Dermis lymphatic vessel endothelial cell (primary cell): Measurements from ENCODE around the gene KIF7. TPM values are rescaled to one million over a fixed set of nuclear protein-coding genes. Genes with fewer than 3 reads are reported as not detected.

Experiments used
- total RNA-seq: library from RNA; depleted of rRNA; stranded (reverse); fragments of >200 nt; gene quantifications from 2 replicates; pipeline ENCODE4 v1.2.1, GENCODE V29; 2014

KIF7 gene, protein sequence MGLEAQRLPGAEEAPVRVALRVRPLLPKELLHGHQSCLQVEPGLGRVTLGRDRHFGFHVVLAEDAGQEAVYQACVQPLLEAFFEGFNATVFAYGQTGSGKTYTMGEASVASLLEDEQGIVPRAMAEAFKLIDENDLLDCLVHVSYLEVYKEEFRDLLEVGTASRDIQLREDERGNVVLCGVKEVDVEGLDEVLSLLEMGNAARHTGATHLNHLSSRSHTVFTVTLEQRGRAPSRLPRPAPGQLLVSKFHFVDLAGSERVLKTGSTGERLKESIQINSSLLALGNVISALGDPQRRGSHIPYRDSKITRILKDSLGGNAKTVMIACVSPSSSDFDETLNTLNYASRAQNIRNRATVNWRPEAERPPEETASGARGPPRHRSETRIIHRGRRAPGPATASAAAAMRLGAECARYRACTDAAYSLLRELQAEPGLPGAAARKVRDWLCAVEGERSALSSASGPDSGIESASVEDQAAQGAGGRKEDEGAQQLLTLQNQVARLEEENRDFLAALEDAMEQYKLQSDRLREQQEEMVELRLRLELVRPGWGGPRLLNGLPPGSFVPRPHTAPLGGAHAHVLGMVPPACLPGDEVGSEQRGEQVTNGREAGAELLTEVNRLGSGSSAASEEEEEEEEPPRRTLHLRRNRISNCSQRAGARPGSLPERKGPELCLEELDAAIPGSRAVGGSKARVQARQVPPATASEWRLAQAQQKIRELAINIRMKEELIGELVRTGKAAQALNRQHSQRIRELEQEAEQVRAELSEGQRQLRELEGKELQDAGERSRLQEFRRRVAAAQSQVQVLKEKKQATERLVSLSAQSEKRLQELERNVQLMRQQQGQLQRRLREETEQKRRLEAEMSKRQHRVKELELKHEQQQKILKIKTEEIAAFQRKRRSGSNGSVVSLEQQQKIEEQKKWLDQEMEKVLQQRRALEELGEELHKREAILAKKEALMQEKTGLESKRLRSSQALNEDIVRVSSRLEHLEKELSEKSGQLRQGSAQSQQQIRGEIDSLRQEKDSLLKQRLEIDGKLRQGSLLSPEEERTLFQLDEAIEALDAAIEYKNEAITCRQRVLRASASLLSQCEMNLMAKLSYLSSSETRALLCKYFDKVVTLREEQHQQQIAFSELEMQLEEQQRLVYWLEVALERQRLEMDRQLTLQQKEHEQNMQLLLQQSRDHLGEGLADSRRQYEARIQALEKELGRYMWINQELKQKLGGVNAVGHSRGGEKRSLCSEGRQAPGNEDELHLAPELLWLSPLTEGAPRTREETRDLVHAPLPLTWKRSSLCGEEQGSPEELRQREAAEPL (N-terminal part only)
- total RNA-seq = 0.65 and 1.2 TPM in 2 replicates

DNA sequence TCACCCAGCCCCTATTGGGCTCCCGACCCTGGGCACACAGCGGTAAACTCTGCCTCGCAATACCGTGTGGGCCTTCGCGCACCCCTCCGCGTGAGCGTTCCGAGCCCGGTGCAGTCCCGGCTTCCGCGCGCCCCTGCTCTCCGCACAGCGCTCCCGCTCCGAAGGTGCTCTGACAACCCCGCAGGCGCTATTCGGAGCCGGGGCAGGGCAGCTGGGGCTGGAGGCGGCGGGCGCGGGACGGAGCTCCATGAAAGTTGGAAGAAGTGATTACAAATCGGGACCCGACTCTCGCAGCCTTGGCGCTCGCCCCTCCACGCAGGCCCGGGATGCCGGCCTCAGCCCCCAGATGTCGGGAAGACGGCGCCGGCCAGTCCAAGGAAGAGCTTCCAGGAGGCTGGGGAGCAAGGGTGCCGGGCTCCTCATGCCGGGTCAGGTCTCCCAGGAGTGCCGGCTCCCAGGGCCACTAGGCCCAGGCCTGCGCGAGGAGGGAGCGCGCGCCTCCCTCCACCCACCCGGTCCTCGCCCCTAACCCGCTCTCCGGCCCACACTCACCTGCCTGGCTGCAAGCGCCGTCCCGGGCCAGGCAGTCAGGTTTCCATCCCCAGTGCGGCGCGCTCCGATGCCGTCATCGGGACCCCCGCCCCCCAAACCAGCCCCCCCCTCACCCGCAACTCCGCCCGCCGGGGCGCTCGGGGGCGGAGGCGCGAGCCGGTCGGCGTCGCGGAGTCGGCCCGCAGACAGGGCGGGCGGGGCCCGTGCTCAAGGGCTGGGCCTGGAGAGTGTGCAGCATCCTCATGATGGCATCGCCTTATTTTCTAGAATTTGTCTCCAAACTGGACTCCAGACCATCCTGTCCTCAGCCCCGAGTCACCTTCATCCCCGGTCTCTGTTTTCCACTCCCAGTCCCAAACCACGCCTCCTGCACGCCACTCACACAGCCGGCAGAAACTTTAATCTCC lies at the start of gene KIF7:
Gene KIF7 (minus strand): TSS at position 621 of the 959 bp plus-strand sequence. CDS start 2,537 bp downstream, outside the sequence.

DNA sequence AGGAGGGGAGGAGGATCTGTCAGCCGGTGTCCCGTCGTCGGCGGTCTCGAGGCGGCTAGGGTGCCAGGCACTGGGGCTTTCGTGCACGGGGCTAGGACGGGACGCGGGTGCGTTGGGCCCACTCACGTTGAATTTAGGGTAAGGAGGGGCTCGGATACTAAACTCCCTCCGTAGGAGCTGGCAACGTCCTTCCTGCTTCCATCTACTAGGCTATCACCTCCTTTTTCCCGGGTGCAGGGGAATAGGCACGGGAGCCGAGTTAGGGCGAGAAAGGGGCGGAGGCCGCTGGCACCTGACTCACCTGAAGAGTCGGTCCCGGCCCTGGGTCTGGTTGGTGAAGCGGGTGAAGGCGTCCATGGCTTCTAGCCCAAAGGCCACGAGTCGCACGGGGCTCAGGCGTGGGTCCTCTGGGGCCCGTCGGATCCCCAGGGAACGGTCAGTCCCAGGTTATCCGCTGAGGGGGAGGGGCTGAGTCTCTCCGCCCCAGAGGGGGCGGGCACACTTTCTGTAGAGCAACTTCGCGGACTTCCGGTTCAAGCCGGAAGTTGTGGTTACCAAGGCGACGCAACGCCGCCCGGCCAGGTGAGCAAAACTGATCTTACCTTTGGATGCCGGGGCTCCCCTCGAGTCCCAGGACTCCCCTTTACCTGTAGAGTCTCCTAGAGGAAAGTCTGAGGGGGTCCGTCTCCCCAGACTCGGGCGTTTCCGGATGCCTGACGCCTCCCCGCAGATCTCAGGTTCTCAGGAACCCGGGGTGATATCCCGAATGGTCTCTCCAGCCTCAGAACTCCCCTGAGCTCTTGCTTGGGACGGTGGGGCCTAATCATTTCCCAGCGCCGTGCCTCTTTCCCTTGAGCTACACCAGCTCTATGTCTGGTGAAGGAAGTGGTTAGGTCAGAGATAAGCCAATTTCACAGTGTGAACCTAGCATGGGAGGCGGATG lies 35.3 kb upstream of the KIF7 start, which contains the start of the genes PEX11A and WDR93:
Gene PEX11A (minus strand): TSS at position 479 of the 943 bp plus-strand sequence. CDS start 122 bp downstream, at position 357.
Gene WDR93 (plus strand): TSS at position 536 of the 943 bp plus-strand sequence. CDS start 10,936 bp downstream, outside the sequence.

DNA sequence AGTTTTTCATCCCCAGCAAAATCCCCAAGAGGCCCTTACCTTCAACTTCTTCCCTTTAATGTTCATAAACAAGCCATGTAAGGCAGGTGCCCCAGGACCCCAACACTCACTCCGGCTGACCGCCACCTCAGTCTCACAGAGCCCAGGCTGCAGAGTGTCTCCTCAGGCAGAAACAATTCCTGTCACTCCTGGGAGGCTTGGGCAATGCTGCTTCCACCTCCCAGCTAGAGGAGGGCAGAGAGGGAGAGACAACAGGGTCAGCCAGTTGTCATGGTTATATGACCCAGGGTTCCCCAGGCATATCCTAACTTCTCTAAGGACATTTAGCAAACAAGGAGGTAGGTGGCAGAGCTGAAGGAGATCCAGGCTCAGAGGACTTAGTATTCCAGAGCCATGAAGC lies 23.9 kb upstream of the KIF7 start, which contains the start of gene PLIN1:
Gene PLIN1 (minus strand): TSS at position 156 of the 400 bp plus-strand sequence. CDS start 1,878 bp downstream, outside the sequence.

Other genes with a start within 250 kb of the KIF7 start
- not detected in 2 replicates for gene RHCG, start 158.9 kb downstream of the KIF7 start, total RNA-seq
- gene TICRR, start 80.0 kb downstream of the KIF7 start, total RNA-seq = 0.43 and 0.69 TPM in 2 replicates
- not detected in 2 replicates for gene PLIN1, start 23.9 kb upstream of the KIF7 start, total RNA-seq
- 2.4 and 6.5 TPM in 2 replicates for gene PEX11A, start 35.3 kb upstream of the KIF7 start, total RNA-seq
- not detected in 2 replicates for gene WDR93, start 35.3 kb upstream of the KIF7 start, total RNA-seq
- 0.09 and 0.11 TPM in 2 replicates for gene MESP1, start 95.8 kb upstream of the KIF7 start, total RNA-seq
- gene MESP2, start 120.9 kb upstream of the KIF7 start, total RNA-seq = not detected in 2 replicates
- gene ANPEP, start 159.4 kb upstream of the KIF7 start, total RNA-seq = 6.6 and 7.8 TPM in 2 replicates
- gene AP3S2, start 238.5 kb upstream of the KIF7 start, total RNA-seq = 27.1 and 27.8 TPM in 2 replicates